GM06990 (cell line): ENCODE data around the gene CHCHD5.
"Not testable (repeated sequence)": the region's sequence is repeated elsewhere in the genome, so short reads cannot be mapped to it uniquely, and the experiment has no call there.

ENCODE experiments used
- DNase-seq: peaks from one replicate; pipeline ENCODE4 v3.0.0-alpha.2; 2011; ENCODE audit not compliant: insufficient read length; ENCODE audit errors: extremely low read depth
- H3K27me3 ChIP-seq: replicated peaks from 2 replicates; pipeline ENCODE4 v1.6.0; 2011; ENCODE audit warnings: low read length; ENCODE audit not compliant: control insufficient read depth, insufficient read depth
- H3K36me3 ChIP-seq: 2 replicates; pipeline ENCODE4 v1.5.1; 2011; ENCODE audit warnings: low read length; ENCODE audit not compliant: control insufficient read depth, insufficient read depth
- H3K4me3 ChIP-seq: replicated peaks from 2 replicates; pipeline ENCODE4 v1.5.1; 2011; ENCODE audit warnings: low read depth, mild to moderate bottlenecking, control low read depth, low read length
- TF ChIP-seq, protein P1 (sequence below): IDR thresholded peaks from 2 replicates; pipeline ENCODE4 v1.5.1; 2011; ENCODE audit warnings: low read length, control low read depth, mild to moderate bottlenecking, inconsistent platforms; ENCODE audit not compliant: insufficient read depth, poor library complexity, severe bottlenecking

CHCHD5 gene

DNA sequence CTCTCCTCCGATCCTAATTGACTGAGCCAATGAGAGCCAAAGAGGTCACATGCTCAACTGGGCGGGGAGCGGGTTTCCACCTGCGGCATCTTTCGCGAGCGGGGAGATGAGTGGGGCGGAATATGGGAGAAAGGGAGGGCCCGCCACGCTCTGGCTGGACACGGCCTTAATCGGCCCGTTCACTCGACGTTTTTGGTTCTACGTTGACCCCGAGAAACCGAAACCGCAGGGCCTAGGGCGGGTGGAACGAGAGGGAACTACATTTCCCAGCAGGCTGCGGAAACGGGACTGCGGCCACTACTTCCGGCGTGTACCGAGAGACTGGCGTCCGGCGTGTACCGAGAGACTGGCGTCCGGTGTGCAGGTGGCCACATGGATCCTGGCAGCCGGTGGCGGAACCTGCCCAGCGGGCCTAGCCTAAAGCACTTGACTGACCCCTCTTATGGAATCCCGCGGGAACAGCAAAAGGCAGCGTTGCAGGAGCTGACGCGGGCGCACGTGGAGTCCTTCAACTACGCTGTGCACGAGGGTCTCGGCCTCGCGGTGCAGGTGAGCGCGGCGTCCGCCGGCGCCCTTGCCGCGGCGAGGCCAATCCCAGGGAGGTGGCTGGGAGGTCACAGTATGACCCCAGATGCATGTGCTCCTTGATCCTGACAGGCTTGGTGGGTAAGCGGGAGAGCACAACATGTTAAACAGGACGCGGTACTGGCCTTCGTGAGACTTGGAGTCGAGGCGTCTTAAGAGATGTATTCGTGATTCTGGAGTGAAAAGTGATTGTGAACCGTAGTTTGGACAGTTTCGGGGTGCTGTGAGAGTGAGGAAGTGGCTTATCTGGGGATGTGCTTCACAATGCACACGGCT lies 42.1 kb upstream of the CHCHD5 start, which contains the start of gene POLR1B:
Gene POLR1B (plus strand): TSS at position 343 of the 861 bp plus-strand sequence. CDS start 30 bp downstream, at position 373.
- Histone ChIP-seq H3K4me3 (peak within 1 kb of the TSS; percentile 96), H3K36me3 (peaks cover 4% of the 10 kb centered on the region), H3K27me3 (no peaks in the 10 kb centered on the region)
- TF ChIP-seq, protein P1, sequence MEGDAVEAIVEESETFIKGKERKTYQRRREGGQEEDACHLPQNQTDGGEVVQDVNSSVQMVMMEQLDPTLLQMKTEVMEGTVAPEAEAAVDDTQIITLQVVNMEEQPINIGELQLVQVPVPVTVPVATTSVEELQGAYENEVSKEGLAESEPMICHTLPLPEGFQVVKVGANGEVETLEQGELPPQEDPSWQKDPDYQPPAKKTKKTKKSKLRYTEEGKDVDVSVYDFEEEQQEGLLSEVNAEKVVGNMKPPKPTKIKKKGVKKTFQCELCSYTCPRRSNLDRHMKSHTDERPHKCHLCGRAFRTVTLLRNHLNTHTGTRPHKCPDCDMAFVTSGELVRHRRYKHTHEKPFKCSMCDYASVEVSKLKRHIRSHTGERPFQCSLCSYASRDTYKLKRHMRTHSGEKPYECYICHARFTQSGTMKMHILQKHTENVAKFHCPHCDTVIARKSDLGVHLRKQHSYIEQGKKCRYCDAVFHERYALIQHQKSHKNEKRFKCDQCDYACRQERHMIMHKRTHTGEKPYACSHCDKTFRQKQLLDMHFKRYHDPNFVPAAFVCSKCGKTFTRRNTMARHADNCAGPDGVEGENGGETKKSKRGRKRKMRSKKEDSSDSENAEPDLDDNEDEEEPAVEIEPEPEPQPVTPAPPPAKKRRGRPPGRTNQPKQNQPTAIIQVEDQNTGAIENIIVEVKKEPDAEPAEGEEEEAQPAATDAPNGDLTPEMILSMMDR = no peak
- DNase-seq = peak; percentile 91

DNA sequence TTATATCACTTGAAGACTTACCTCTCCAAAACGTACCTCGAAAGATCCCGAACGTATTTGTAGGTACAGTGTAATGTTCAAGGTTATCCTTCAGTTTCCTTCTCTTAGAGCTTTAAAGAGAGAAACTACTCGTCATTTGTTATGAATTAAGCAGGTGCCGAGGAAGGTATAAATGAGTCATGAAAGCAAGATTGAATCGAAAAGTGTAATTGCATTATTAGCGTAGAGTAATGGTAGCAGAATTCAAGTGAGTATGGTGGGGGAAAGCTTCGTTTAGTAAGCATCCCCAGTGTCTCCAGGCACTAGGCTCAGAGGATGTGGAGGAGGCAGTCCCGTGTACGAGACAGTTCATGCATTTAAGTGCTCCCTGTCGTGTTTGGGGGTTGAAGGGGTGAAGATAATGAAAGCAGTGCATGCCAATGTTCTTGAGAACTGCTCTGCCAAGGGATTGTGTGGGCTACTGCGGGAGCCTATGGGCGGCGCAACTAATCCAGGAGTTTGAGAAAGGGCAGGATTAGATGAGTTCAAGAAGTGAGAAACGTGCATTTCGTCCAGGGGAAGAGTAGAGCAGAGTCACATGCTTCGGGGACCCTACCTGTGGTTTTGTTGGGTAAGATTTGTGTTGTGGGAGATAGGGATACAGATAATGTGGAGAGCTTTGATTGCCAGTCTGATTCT lies 41.3 kb upstream of the CHCHD5 start:
- Histone ChIP-seq H3K27me3 (no peaks in the 10 kb centered on the region), H3K4me3 (peak overlapping the region; percentile 96), H3K36me3 (peaks cover 9% of the 10 kb centered on the region)
- DNase-seq = no peak
- TF ChIP-seq, protein P1 = no peak

DNA sequence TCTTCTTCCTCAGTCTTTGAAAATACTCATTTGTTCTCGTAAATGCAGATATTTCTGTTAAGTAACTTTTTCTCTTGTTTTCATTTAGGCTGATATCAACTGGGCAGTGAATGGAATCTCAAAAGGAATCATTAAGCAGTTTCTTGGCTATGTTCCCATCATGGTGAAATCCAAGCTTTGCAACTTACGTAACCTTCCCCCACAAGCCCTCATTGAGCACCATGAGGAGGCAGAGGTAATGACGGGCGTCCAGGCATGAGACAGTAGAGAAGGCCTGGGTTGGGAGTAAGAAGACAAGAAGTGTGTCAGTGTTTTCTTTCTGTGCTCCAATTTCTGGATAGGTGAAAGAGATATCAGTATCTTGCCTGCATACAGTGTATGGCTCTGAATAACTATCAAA lies 37.1 kb upstream of the CHCHD5 start:
- H3K36me3 ChIP-seq = peaks cover 16% of the 10 kb centered on the region
- no peak overlapping the region for H3K4me3 ChIP-seq
- DNase-seq = no peak
- H3K27me3 ChIP-seq = no peaks in the 10 kb centered on the region
- TF ChIP-seq, protein P1 = no peak

DNA sequence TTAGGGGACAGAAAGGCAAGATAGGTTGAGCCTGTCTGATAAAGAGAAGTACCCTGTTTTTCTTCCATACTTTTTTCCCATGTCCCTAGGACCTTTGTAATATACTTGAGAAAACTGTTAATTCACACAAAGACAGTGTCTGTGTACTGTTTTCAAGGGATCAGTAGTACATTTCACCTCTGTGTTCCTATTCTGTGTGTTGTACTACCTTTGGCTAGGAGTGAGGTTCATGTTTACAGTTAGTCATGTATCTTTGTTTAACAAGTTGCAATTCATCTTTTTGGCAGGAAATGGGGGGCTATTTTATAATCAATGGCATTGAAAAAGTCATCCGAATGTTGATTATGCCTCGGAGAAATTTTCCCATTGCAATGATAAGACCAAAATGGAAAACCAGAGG lies 35.4 kb upstream of the CHCHD5 start:
- no peak for DNase-seq
- Histone ChIP-seq H3K36me3 (peaks cover 23% of the 10 kb centered on the region), H3K27me3 (no peaks in the 10 kb centered on the region), H3K4me3 (no peak overlapping the region)
- TF ChIP-seq, protein P1 = no peak

DNA sequence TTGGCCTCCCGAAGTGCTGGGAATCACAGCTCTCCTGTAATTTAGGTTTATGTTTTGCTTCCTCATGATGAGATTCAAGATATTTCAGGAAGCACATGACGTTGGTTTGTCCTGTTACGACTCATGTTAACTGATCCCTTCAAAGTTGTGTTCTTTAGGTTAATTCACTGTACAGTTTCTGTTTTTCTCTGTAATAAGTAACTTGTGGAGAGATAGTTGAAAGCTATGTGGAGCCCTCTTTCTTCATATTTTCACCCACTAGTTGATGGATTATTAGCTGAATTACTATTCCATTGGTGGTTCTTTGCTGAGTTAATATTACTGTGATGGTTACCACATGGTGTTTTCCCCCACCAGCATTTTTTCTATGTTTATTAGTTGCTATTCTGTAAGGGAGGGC lies 18.3 kb upstream of the CHCHD5 start:
- H3K27me3 ChIP-seq = no peaks in the 10 kb centered on the region
- peaks cover 13% of the 10 kb centered on the region for H3K36me3 ChIP-seq
- DNase-seq = no peak
- TF ChIP-seq, protein P1 = no peak
- H3K4me3 ChIP-seq = no peak overlapping the region

DNA sequence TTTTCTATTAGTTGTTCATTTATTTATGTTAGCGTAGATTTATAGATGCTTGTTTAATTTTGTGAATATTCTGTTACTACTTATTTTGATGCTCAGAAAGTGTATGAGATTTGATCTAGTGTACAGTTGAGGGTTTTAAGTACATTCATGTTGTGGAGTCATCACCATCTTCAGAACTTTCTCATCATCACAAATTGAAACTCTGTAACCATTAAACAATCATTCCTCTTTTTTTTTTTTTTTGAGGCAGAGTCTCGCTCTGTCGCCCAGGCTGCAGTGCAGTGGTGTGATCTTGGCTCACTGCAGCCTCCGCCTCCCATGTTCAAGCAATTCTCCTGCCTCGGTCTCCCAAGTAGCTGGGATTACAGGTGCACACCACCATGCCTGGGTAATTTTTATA lies 17.9 kb upstream of the CHCHD5 start:
- DNase-seq, H3K4me3 ChIP-seq, H3K27me3 ChIP-seq: not testable (repeated sequence)
- peaks cover 15% of the 10 kb centered on the region for H3K36me3 ChIP-seq
